Sigmoid colon (tissue), 7 donors: Measurements from ENCODE around the gene SLC16A12. TPM values are rescaled to one million over a fixed set of nuclear protein-coding genes. Genes with fewer than 3 reads are reported as not detected.
"Not testable (repeated sequence)": the region's sequence is repeated elsewhere in the genome, so short reads cannot be mapped to it uniquely, and the experiment has no call there.

ENCODE experiments used
- DNase-seq: peaks from one replicate; pipeline ENCODE4 v3.0.0-alpha.2; 2019
- H3K27ac ChIP-seq, 4 donors: fragments of 200-600 bp; sonication (generic); one replicate each; pipeline ENCODE4 v1.5.1; 2016 to 2019; ENCODE audit warnings: mild to moderate bottlenecking in 1 of 4
- H3K27me3 ChIP-seq, 3 donors: fragments of 200-600 bp; sonication (generic); one replicate each; pipeline ENCODE4 v1.5.1; 2019; ENCODE audit warnings: mild to moderate bottlenecking in 1 of 3
- H3K36me3 ChIP-seq, 4 donors: fragments of 200-600 bp; sonication (generic); one replicate each; pipeline ENCODE4 v1.5.1; 2016 to 2019
- H3K4me1 ChIP-seq, 4 donors: fragments of 200-600 bp; sonication (generic); one replicate each; pipeline ENCODE4 v1.5.1; 2017 to 2019
- H3K4me3 ChIP-seq, 4 donors: fragments of 200-600 bp; sonication (generic); one replicate each; pipeline ENCODE4 v1.5.1; 2017 to 2019; ENCODE audit warnings: mild to moderate bottlenecking in 2 of 4, moderate library complexity in 1 of 4
- H3K9me3 ChIP-seq, 4 donors: fragments of 200-600 bp in 3 of 4; sonication (generic) in 3 of 4; one replicate each; pipeline versions ENCODE4 v1.5.1 to v1.6.1; 2013 to 2019
- EP300 ChIP-seq, 4 donors: sonication (generic); formaldehyde crosslinking; IDR thresholded peaks; one replicate each; pipeline ENCODE4 v1.6.1; 2017; ENCODE audit warnings: antibody characterized with exemption in 4 of 4
- POLR2A ChIP-seq, 2 donors: fragments of 450-650 bp; IDR thresholded peaks; one replicate each; pipeline ENCODE4 v1.6.1; 2016; ENCODE audit warnings: antibody characterized with exemption in 2 of 2, mild to moderate bottlenecking in 2 of 2, moderate library complexity in 2 of 2
- POLR2AphosphoS5 ChIP-seq, 4 donors: sonication (generic); formaldehyde crosslinking; IDR thresholded peaks; one replicate each; pipeline ENCODE4 v1.6.1; 2017; ENCODE audit warnings: antibody characterized with exemption in 4 of 4
- WGBS, 2 donors: extraction: QIAGEN DNeasy Blood & Tissue Kit; methylation state at CpG; one replicate each; pipeline ENCODE4 v1.1.7; 2013; 5-methylcytosine and 5-hydroxymethylcytosine counted together
- intact Hi-C: fragments of 100-400 bp; cut with DNase I; formaldehyde crosslinking; loops from one replicate; pipeline ENCODE4 v1.15.1; 2023
- polyA plus RNA-seq, 3 donors: library from polyadenylated mRNA; stranded (reverse); fragments of 200-250 nt; gene quantifications; one replicate each; pipeline ENCODE4 v1.2.3, GENCODE V29; 2013
- total RNA-seq, 4 donors: library from RNA; depleted of rRNA; stranded (reverse); fragments of >200 nt; gene quantifications; one replicate each; pipeline ENCODE4 v1.1.0, GENCODE V29; 2016
- TF ChIP-seq, protein P1 (sequence below), 4 experiments: fragments of 450-650 bp in 3 of 4; fragments of 200-600 bp in 1 of 4; IDR thresholded peaks; one replicate each; pipeline ENCODE4 v1.5.1; 2016 to 2019; ENCODE audit warnings: antibody characterized with exemption in 4 of 4, mild to moderate bottlenecking in 3 of 4, moderate library complexity in 2 of 4
- donor health status: healthy with polysubstance abuse.
- donor health status: Bipolar disorder and iron deficiency.
- donor health status: healthy.

The SLC16A12 gene
- total and polyA plus RNA-seq, 7 donors, result 0.13 to 3.9 (median 1.3) TPM; not detected in 1

DNA sequence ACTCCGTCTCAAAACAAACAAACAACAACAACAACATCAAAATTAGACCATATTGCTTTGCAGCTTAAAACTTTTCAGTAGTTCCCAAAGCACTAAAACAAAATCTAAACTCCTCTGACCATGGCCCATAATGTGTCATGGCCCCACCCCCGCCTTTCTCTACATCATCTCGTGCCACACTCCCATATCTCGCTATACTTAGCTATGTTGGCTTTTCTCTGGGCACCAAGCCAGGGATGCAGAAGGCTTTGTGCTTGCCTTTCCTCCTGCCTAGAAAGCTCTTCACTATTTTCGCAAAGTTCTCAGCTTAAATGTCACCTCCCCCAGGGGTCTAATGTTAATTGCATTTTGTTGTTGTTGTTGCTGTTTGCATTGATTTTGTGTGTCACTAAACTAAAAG lies 15.1 kb upstream of the SLC16A12 start:
- intact Hi-C loops, result no loop called here
- no peak overlapping the region for H3K4me3 ChIP-seq
- TF ChIP-seq, protein P1, sequence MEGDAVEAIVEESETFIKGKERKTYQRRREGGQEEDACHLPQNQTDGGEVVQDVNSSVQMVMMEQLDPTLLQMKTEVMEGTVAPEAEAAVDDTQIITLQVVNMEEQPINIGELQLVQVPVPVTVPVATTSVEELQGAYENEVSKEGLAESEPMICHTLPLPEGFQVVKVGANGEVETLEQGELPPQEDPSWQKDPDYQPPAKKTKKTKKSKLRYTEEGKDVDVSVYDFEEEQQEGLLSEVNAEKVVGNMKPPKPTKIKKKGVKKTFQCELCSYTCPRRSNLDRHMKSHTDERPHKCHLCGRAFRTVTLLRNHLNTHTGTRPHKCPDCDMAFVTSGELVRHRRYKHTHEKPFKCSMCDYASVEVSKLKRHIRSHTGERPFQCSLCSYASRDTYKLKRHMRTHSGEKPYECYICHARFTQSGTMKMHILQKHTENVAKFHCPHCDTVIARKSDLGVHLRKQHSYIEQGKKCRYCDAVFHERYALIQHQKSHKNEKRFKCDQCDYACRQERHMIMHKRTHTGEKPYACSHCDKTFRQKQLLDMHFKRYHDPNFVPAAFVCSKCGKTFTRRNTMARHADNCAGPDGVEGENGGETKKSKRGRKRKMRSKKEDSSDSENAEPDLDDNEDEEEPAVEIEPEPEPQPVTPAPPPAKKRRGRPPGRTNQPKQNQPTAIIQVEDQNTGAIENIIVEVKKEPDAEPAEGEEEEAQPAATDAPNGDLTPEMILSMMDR (IDR thresholded peaks at IDR 0.05), result no peak
- TF ChIP-seq POLR2AphosphoS5 (IDR thresholded peaks at IDR 0.05), result no peak
- TF ChIP-seq POLR2A (IDR thresholded peaks at IDR 0.05), result no peak
- TF ChIP-seq EP300 (IDR thresholded peaks at IDR 0.05), result no peak
- H3K36me3 ChIP-seq, result no peaks in the 10 kb centered on the region
- peaks cover 0 to 2% (median under 1%) of the 10 kb centered on the region in 4 donors for H3K9me3 ChIP-seq
- peaks cover 0 to 4% (median 0%) of the 10 kb centered on the region in 4 donors for H3K4me1 ChIP-seq
- no peak overlapping the region for H3K27ac ChIP-seq
- 59 to 80% methylated on average over 5 of the region's 5 CpGs for WGBS, 2 donors
- DNase-seq, result no peak
- no peaks in the 10 kb centered on the region for H3K27me3 ChIP-seq

DNA sequence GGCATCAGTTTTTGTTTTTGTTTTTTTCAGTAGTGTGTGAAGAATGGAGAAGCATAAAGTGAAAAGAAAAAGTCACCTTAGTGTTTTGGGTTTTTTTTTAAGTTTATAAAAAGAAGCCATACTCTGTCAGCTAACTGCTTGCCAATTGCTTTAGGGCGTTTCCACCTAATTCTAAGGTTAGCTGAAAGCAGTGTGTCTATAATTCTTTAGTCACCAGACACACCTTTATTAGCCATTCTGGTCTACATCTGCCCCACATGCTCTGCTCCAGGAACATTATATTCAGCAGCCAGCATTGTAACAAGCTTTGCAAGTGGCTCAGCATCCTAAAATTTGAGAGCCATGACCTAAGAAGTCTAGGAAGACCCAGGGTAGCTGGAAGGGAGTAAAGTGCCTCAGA lies 14.1 kb upstream of the SLC16A12 start:
- no peaks in the 10 kb centered on the region for H3K36me3 ChIP-seq
- no peak for DNase-seq
- no peak overlapping the region for H3K27ac ChIP-seq
- peaks cover 0 to 2% (median 1%) of the 10 kb centered on the region in 4 donors for H3K9me3 ChIP-seq
- no peaks in the 10 kb centered on the region for H3K27me3 ChIP-seq
- 13 to 61% methylated on average over 1 of the region's 1 CpG for WGBS, 2 donors
- no peak overlapping the region for H3K4me3 ChIP-seq
- H3K4me1 ChIP-seq, result peaks cover 0 to 4% (median 0%) of the 10 kb centered on the region in 4 donors
- intact Hi-C loops, result no loop called here
- TF ChIP-seq, protein P1 (IDR thresholded peaks at IDR 0.05), result no peak
- TF ChIP-seq EP300 (IDR thresholded peaks at IDR 0.05) (no peak), POLR2AphosphoS5 (IDR thresholded peaks at IDR 0.05) (no peak), POLR2A (IDR thresholded peaks at IDR 0.05) (no peak)

DNA sequence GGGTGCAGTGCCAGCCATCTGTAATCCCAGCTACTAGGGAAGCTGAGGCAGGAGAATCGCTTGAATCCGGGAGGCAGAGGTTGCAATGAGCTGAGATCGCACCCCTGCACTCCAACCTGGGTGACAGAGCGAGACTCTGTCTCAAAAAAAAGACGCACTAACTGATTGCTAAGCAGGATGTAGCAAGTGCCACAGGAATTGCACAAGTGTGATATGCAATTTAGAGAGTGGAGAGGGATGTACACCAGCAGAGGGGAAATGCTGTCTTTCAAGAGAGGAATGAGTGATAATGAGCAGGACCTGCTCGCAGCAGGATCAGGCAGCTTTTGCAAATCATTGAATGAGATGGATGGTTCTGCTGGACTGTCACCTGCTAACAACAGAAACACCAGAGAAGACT lies 13.3 kb upstream of the SLC16A12 start:
- intact Hi-C loops, result no loop called here
- no peaks in the 10 kb centered on the region for H3K27me3 ChIP-seq
- 91 to 93% methylated on average over 6 of the region's 6 CpGs for whole genome bisulfite sequencing, 2 donors
- peaks cover 0 to 2% (median 1%) of the 10 kb centered on the region in 4 donors for H3K9me3 ChIP-seq
- TF ChIP-seq EP300 (IDR thresholded peaks at IDR 0.05) (no peak), POLR2A (IDR thresholded peaks at IDR 0.05) (no peak), POLR2AphosphoS5 (IDR thresholded peaks at IDR 0.05) (no peak)
- TF ChIP-seq, protein P1 (IDR thresholded peaks at IDR 0.05), result no peak
- no peak overlapping the region for H3K27ac ChIP-seq
- no peaks in the 10 kb centered on the region for H3K36me3 ChIP-seq
- peaks cover 0 to 4% (median 0%) of the 10 kb centered on the region in 4 donors for H3K4me1 ChIP-seq
- no peak for DNase-seq
- no peak overlapping the region for H3K4me3 ChIP-seq

DNA sequence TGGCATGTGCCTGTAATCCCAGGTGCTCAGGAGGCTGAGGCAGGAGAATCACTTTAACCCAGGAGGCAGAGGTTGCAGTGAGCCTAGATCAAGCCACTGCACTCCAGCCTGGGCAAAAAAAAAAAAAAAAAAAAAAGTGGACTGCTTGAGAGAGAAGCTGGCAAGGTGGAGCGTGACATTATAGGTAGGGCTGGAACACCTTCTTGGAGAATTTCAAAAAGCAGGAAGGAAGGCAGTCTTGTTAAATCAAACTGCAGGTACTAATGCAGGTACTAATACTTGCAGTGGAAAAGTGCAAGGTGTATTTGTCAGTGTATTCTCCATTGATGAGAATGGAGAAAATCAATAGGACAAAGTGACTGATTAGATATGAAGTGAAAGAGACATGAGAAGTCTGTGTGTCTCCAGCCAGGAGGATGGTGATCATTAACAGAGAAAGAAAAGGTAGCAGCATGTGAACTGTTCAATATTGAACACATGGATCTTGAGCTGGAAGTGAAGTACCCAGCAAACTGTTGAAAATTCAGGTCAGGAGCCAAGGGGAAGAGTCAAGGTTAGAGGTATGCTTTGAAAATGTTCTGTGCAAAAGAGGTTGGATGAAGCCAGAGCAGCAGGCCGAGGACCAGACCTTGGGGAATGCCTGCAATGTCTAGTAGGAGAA lies 12.6 kb upstream of the SLC16A12 start:
- Histone ChIP-seq H3K27me3 (no peaks in the 10 kb centered on the region), H3K36me3 (no peaks in the 10 kb centered on the region), H3K4me1 (no peaks in the 10 kb centered on the region), H3K9me3 (peaks cover 0 to 2% (median 1%) of the 10 kb centered on the region in 4 donors), H3K4me3 (no peak overlapping the region), H3K27ac (no peak overlapping the region)
- TF ChIP-seq, protein P1 (IDR thresholded peaks at IDR 0.05), result no peak
- TF ChIP-seq POLR2AphosphoS5 (IDR thresholded peaks at IDR 0.05), result no peak
- TF ChIP-seq EP300 (IDR thresholded peaks at IDR 0.05), result no peak
- TF ChIP-seq POLR2A (IDR thresholded peaks at IDR 0.05), result no peak
- DNase-seq, result no peak
- 89 to 92% methylated on average over 2 of the region's 2 CpGs for WGBS, 2 donors
- intact Hi-C loops, result no loop called here

DNA sequence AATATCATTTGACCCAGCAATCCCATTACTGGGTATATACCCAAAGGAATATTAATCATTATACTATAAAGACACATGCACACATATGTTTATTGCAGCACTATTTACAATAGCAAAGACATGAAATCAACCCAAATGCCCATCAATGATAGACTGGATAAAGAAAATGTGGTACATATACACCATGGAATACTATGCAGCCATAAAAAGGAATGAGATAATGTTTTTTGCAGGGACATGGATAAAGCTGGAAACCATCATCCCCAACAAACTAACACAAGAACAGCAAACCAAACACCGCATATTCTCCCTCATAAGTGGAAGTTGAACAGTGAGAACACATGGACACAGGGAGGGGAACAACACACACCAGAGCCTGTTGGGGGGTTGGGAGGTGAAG lies 11.3 kb upstream of the SLC16A12 start:
- 92 to 96% methylated on average over 1 of the region's 1 CpG for WGBS, 2 donors
- intact Hi-C loops, H3K27ac ChIP-seq: not testable (repeated sequence)

More for the DNA sequence above, 11.3 kb upstream of the SLC16A12 start:
- H3K27me3 ChIP-seq, H3K4me1 ChIP-seq, H3K9me3 ChIP-seq, H3K4me3 ChIP-seq, H3K36me3 ChIP-seq, DNase-seq: not testable (repeated sequence)
